IMR-90 (cell line): ENCODE data around the gene MYO1G. TPM values are rescaled to one million over a fixed set of nuclear protein-coding genes. Genes with fewer than 3 reads are reported as not detected.
A peak's percentile ranks its signal among the peaks of the same experiment; 100 is the strongest.

Experiments
- ATAC-seq: fragments of 200-7000 bp; cut with Tn5 transposase; 2 replicates; pipeline ENCODE4 v1.9.1; 2020; ENCODE audit warnings: low read depth, mild to moderate bottlenecking, moderate library complexity
- BruUV-seq: library from RNA; stranded (reverse); fragments of 400-500 nt; replicated peaks from 2 replicates; lab custom pipeline; 2021; lab: Mats Ljungman, UMichigan
- CTCF ChIA-PET: fragments of 300-600 bp; formaldehyde crosslinking; extraction: SDS; loops from one replicate; lab custom pipeline; 2021; ENCODE audit warnings: antibody characterized with exemption; lab: Yijun Ruan, JAX
- POLR2A ChIA-PET: fragments of 300-600 bp; sonication (Branson Sonifier 250); formaldehyde crosslinking; loops from one replicate; lab custom pipeline; 2022; ENCODE audit warnings: antibody characterized with exemption; ENCODE audit not compliant: unreplicated experiment; lab: Charles Lee
- DNase-seq: peaks from one replicate; pipeline ENCODE4 v3.0.0; 2013
- H2AFZ ChIP-seq: replicated peaks from 2 replicates; pipeline ENCODE3; 2013; ENCODE audit warnings: low read length, mild to moderate bottlenecking; ENCODE audit not compliant: poor library complexity
- H2AK5ac ChIP-seq: 2 replicates; pipeline ENCODE4 v1.6.1; 2013; ENCODE audit warnings: low read depth, low read length, inconsistent platforms
- H2AK9ac ChIP-seq: replicated peaks from 2 replicates; pipeline ENCODE3; 2013; ENCODE audit warnings: mild to moderate bottlenecking, low read depth, low read length, moderate library complexity; ENCODE audit not compliant: poor library complexity
- H2BK120ac ChIP-seq: 2 replicates; pipeline ENCODE4 v1.6.1; 2013; ENCODE audit warnings: low read depth, low read length, inconsistent platforms
- H2BK15ac ChIP-seq: 3 replicates; pipeline ENCODE4 v1.6.1; 2013; ENCODE audit warnings: low read depth, low read length, inconsistent platforms
- H2BK20ac ChIP-seq: 2 replicates; pipeline ENCODE4 v1.6.1; 2013; ENCODE audit warnings: low read depth, mild to moderate bottlenecking, inconsistent platforms, low read length, moderate library complexity
- H2BK5ac ChIP-seq: 2 replicates; pipeline ENCODE4 v1.6.1; 2013; ENCODE audit warnings: mild to moderate bottlenecking, low read depth, low read length, inconsistent platforms; ENCODE audit not compliant: poor library complexity, severe bottlenecking
- H3K14ac ChIP-seq: replicated peaks from 2 replicates; pipeline ENCODE4 v1.6.1; 2013; ENCODE audit warnings: low read depth, low read length, inconsistent platforms
- H3K18ac ChIP-seq: 2 replicates; pipeline ENCODE4 v1.6.1; 2013; ENCODE audit warnings: low read depth, low read length, control low read depth
- H3K23ac ChIP-seq: 2 replicates; pipeline ENCODE4 v1.6.1; 2013; ENCODE audit warnings: low read depth, low read length, inconsistent platforms
- H3K27ac ChIP-seq: 2 replicates; pipeline ENCODE4 v1.5.1; 2013; ENCODE audit warnings: mild to moderate bottlenecking, control low read depth, low read length; ENCODE audit not compliant: insufficient read depth
- H3K27me3 ChIP-seq: 2 replicates; pipeline ENCODE4 v1.6.1; 2013; ENCODE audit warnings: low read length; ENCODE audit not compliant: control insufficient read depth, insufficient read depth
- H3K36me3 ChIP-seq: 2 replicates; pipeline ENCODE4 v1.6.1; 2013; ENCODE audit warnings: low read length, mixed read lengths; ENCODE audit not compliant: control insufficient read depth, insufficient read depth
- H3K4ac ChIP-seq: 2 replicates; pipeline ENCODE4 v1.6.1; 2013; ENCODE audit warnings: low read depth, low read length, inconsistent platforms
- H3K4me1 ChIP-seq: 2 replicates; pipeline ENCODE4 v1.6.1; 2013; ENCODE audit warnings: low read length, mixed read lengths; ENCODE audit not compliant: control insufficient read depth, insufficient read depth
- H3K4me2 ChIP-seq: 2 replicates; pipeline ENCODE4 v1.6.1; 2013; ENCODE audit warnings: low read depth, mild to moderate bottlenecking, control low read depth, low read length, moderate library complexity
- H3K4me3 ChIP-seq: 2 replicates; pipeline ENCODE4 v1.5.1; 2013; ENCODE audit warnings: low read depth, mild to moderate bottlenecking, control low read depth, low read length, moderate library complexity; ENCODE audit not compliant: insufficient read depth
- H3K56ac ChIP-seq: 2 replicates; pipeline ENCODE4 v1.6.1; 2013; ENCODE audit warnings: low read length, inconsistent platforms; ENCODE audit not compliant: insufficient read depth; ENCODE audit errors: extremely low read depth
- H3K79me1 ChIP-seq, 2 experiments: 2 replicates each; pipeline ENCODE4 v1.6.1; 2013; ENCODE audit warnings: low read length in 2 of 2, inconsistent platforms in 1 of 2, low read depth in 1 of 2
- H3K9ac ChIP-seq: 2 replicates; pipeline ENCODE4 v1.6.1; 2013; ENCODE audit warnings: low read depth, low read length, control low read depth
- H3K9me1 ChIP-seq: 2 replicates; pipeline ENCODE4 v1.6.1; 2013; ENCODE audit warnings: low read length, inconsistent platforms; ENCODE audit not compliant: insufficient read depth
- H3K9me3 ChIP-seq: 2 replicates; pipeline ENCODE4 v1.6.1; 2013; ENCODE audit warnings: low read length; ENCODE audit not compliant: control insufficient read depth, insufficient read depth
- H4K20me1 ChIP-seq: 2 replicates; pipeline ENCODE4 v1.6.1; 2013; ENCODE audit warnings: low read length, inconsistent platforms; ENCODE audit not compliant: insufficient read depth
- H4K5ac ChIP-seq: 2 replicates; pipeline ENCODE4 v1.6.1; 2013; ENCODE audit warnings: mild to moderate bottlenecking, low read depth, low read length, control low read depth
- H4K8ac ChIP-seq, 2 experiments: 2 replicates each; pipeline ENCODE4 v1.6.1; 2013; ENCODE audit warnings: low read depth in 2 of 2, low read length in 2 of 2, control low read depth in 1 of 2, inconsistent platforms in 1 of 2
- H4K91ac ChIP-seq: 2 replicates; pipeline ENCODE4 v1.6.1; 2013; ENCODE audit warnings: low read depth, low read length, inconsistent platforms; ENCODE audit not compliant: insufficient read depth
- BHLHE40 ChIP-seq: fragments of 150-350 bp; IDR thresholded peaks from 2 replicates; pipeline ENCODE4 v1.6.1; 2016; ENCODE audit warnings: mild to moderate bottlenecking, low read depth, low read length
- CHD1 ChIP-seq: IDR thresholded peaks from 2 replicates; pipeline ENCODE4 v1.6.1; 2012; ENCODE audit warnings: low read depth, low read length, improper control_type of control experiment
- FOS ChIP-seq: fragments of 150-350 bp; IDR thresholded peaks from 2 replicates; pipeline ENCODE4 v1.6.1; 2016; ENCODE audit warnings: low read depth, low read length
- MAFK ChIP-seq: IDR thresholded peaks from 2 replicates; pipeline ENCODE4 v1.6.1; 2012; ENCODE audit warnings: low read depth, low read length, improper control_type of control experiment
- MAZ ChIP-seq: IDR thresholded peaks from 2 replicates; pipeline ENCODE4 v1.6.1; 2012; ENCODE audit warnings: low read depth, mild to moderate bottlenecking, low read length, improper control_type of control experiment, moderate library complexity, borderline replicate concordance
- NFE2L2 ChIP-seq: fragments of 150-350 bp; IDR thresholded peaks from 2 replicates; pipeline ENCODE4 v1.6.1; 2016; ENCODE audit warnings: low read depth, mild to moderate bottlenecking, low read length
- POLR2A ChIP-seq: IDR thresholded peaks from 2 replicates; pipeline ENCODE4 v1.6.1; 2012; ENCODE audit warnings: mild to moderate bottlenecking, low read depth, low read length
- RAD21 ChIP-seq: IDR thresholded peaks from 2 replicates; pipeline ENCODE4 v1.6.1; 2012; ENCODE audit warnings: low read length, improper control_type of control experiment
- RCOR1 ChIP-seq: IDR thresholded peaks from 2 replicates; pipeline ENCODE4 v1.6.1; 2012; ENCODE audit warnings: mild to moderate bottlenecking, low read length, improper control_type of control experiment; ENCODE audit not compliant: insufficient replicate concordance
- SMC3 ChIP-seq: fragments of 150-350 bp; IDR thresholded peaks from 2 replicates; pipeline ENCODE4 v1.6.1; 2016; ENCODE audit warnings: low read depth, mild to moderate bottlenecking, antibody characterized with exemption, low read length, moderate library complexity
- WGBS, 2 experiments: methylation state at CpG; one replicate each; pipeline versions ENCODE4 v1.1.5 to v1.1.7; 2013; ENCODE audit warnings: missing lambda C conversion rate in 2 of 2; ENCODE audit not compliant: insufficient read length in 1 of 2; ENCODE audit errors: extremely low coverage in 2 of 2; 5-methylcytosine and 5-hydroxymethylcytosine counted together
- dilution Hi-C: fragments of 300-500 bp; cut with HindIII; formaldehyde crosslinking; loops from one replicate; pipeline ENCODE4 v1.14.3; 2018; ENCODE audit warnings: low sequenced_read_pairs; ENCODE audit not compliant: unreplicated experiment
- in situ Hi-C: fragments of 300-500 bp; cut with MboI; formaldehyde crosslinking; loops from 3 replicates; pipeline ENCODE4 v1.14.3; 2019; ENCODE audit warnings: low sequenced_read_pairs, inconsistent platforms, mixed read lengths
- intact Hi-C: fragments of 100-400 bp; cut with micrococcal nuclease; formaldehyde crosslinking; loops from 2 replicates; pipeline ENCODE4 v1.10.0; 2022
- polyA plus RNA-seq, 3 experiments: library from polyadenylated mRNA; depleted of rRNA; stranded (reverse); fragments of >200 nt; gene quantifications; 2 replicates each; pipeline ENCODE4 v1.2.3, GENCODE V29; 2012; ENCODE audit warnings: low replicate concordance in 1 of 3
- total RNA-seq: library from RNA; depleted of rRNA; stranded (reverse); fragments of >200 nt; gene quantifications from 2 replicates; pipeline ENCODE4 v1.2.3, GENCODE V29; 2012
- TF ChIP-seq, protein P1 (sequence below): fragments of 150-350 bp; IDR thresholded peaks from 2 replicates; pipeline ENCODE4 v1.6.1; 2017; ENCODE audit warnings: mild to moderate bottlenecking, antibody characterized with exemption, low read length, low read depth

The MYO1G gene
- total and polyA plus RNA-seq, 2 of the 4 experiments (the other 2 are of a cell fraction) = under 0.01 to 0.02 TPM

- ATAC-seq (no peak), DNase-seq (no peak)
- Histone ChIP-seq H3K23ac (no peak overlapping the region), H3K14ac (no peak overlapping the region), H3K9ac (no peak overlapping the region), H2BK120ac (no peak overlapping the region), H3K9me3 (no peaks in the 10 kb centered on the region), H3K18ac (no peak overlapping the region), H3K36me3 (no peaks in the 10 kb centered on the region), H4K20me1 (no peaks in the 10 kb centered on the region), H3K4ac (no peak overlapping the region), H2BK20ac (no peak overlapping the region), H3K79me1 (no peaks in the 10 kb centered on the region), H4K5ac (no peak overlapping the region), H3K27me3 (peaks cover 10% of the 10 kb centered on the region; the same call in 1 of the 2 replicates), H4K91ac (no peak overlapping the region), H2AK9ac (no peak overlapping the region), H3K4me1 (no peaks in the 10 kb centered on the region), H4K8ac (no peak overlapping the region), H3K56ac (no peak overlapping the region), H2AFZ (peak overlapping the region; percentile 49), H3K4me2 (no peak overlapping the region), H2AK5ac (no peak overlapping the region), H2BK5ac (no peak overlapping the region), H3K27ac (no peak overlapping the region), H2BK15ac (no peak overlapping the region), H3K9me1 (no peaks in the 10 kb centered on the region), H3K4me3 (no peak overlapping the region)
- intact Hi-C loops = no loop called here
- CTCF ChIA-PET = no interaction called here
- BruUV-seq = no TSS peak
- POLR2A ChIA-PET = no interaction called here
- no CpG with 5 or more reads among the region's 11 CpGs for WGBS, 2 experiments
- in situ Hi-C loops = loop anchor here (10.0 kb wide), 1 partner anchor 166 kb away; no protein-coding TSS in a partner anchor
- dilution Hi-C loops = no loop called here
- no peak for TF ChIP-seq SMC3
- TF ChIP-seq POLR2A = no peak
- no peak for TF ChIP-seq FOS
- TF ChIP-seq MAZ = no peak
- TF ChIP-seq MAFK = no peak
- no peak for TF ChIP-seq CHD1
- no peak for TF ChIP-seq RAD21
- TF ChIP-seq RCOR1 = no peak
- TF ChIP-seq, protein P1, sequence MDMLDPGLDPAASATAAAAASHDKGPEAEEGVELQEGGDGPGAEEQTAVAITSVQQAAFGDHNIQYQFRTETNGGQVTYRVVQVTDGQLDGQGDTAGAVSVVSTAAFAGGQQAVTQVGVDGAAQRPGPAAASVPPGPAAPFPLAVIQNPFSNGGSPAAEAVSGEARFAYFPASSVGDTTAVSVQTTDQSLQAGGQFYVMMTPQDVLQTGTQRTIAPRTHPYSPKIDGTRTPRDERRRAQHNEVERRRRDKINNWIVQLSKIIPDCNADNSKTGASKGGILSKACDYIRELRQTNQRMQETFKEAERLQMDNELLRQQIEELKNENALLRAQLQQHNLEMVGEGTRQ = no peak
- TF ChIP-seq BHLHE40 = no peak
- no peak for TF ChIP-seq NFE2L2
Measured at GRCh38 chr7:44969049-44969700, 9.6 kb downstream of the MYO1G start.
